ENCODE results near the gene LAMTOR3.
"Not testable (repeated sequence)": the region's sequence is repeated elsewhere in the genome, so short reads cannot be mapped to it uniquely, and the experiment has no call there.

The LAMTOR3 gene

GRCh38 chr4:99861120-99861905 lies 32.9 kb downstream of the LAMTOR3 start:
- no peak for DNase-seq

- DNase-seq = no peak
Measured at GRCh38 chr4:99860521-99860920, 33.7 kb downstream of the LAMTOR3 start.

- no peak for DNase-seq
Measured at GRCh38 chr4:99859618-99860017, 34.6 kb downstream of the LAMTOR3 start.

- DNase-seq = no peak
Measured at GRCh38 chr4:99857307-99857706, 36.9 kb downstream of the LAMTOR3 start.

- no peak for DNase-seq
Measured at GRCh38 chr4:99856166-99856565, 38.1 kb downstream of the LAMTOR3 start.

GRCh38 chr4:99855678-99856077 lies 38.5 kb downstream of the LAMTOR3 start:
- DNase-seq = no peak

- DNase-seq = no peak
Measured at GRCh38 chr4:99853999-99854398, 40.2 kb downstream of the LAMTOR3 start.

GRCh38 chr4:99853190-99853589 lies 41.0 kb downstream of the LAMTOR3 start:
- DNase-seq = no peak

- DNase-seq = no peak
Measured at GRCh38 chr4:99852199-99852749, 42.0 kb downstream of the LAMTOR3 start.

- DNase-seq = no peak
Measured at GRCh38 chr4:99848591-99849001, 45.6 kb downstream of the LAMTOR3 start.

- no peak for DNase-seq
Measured at GRCh38 chr4:99847362-99847976, 46.8 kb downstream of the LAMTOR3 start.

GRCh38 chr4:99846891-99847290 lies 47.3 kb downstream of the LAMTOR3 start:
- no peak for DNase-seq

GRCh38 chr4:99845708-99846469 lies 48.3 kb downstream of the LAMTOR3 start:
- DNase-seq = no peak

GRCh38 chr4:99845179-99845578 lies 49.0 kb downstream of the LAMTOR3 start:
- DNase-seq = no peak

GRCh38 chr4:99844048-99844447 lies 50.2 kb downstream of the LAMTOR3 start:
- DNase-seq = no peak

GRCh38 chr4:99843413-99843812 lies 50.8 kb downstream of the LAMTOR3 start:
- no peak for DNase-seq

- DNase-seq = no peak
Measured at GRCh38 chr4:99841129-99841528, 53.1 kb downstream of the LAMTOR3 start.

- DNase-seq = no peak
Measured at GRCh38 chr4:99838927-99839326, 55.3 kb downstream of the LAMTOR3 start.

GRCh38 chr4:99835942-99836341 lies 58.3 kb downstream of the LAMTOR3 start:
- DNase-seq = no peak

- no peak for DNase-seq
Measured at GRCh38 chr4:99834569-99834968, 59.7 kb downstream of the LAMTOR3 start.

- no peak for DNase-seq
Measured at GRCh38 chr4:99833756-99834155, 60.5 kb downstream of the LAMTOR3 start.

GRCh38 chr4:99832758-99833157 lies 61.5 kb downstream of the LAMTOR3 start:
- DNase-seq = no peak

- DNase-seq = no peak
Measured at GRCh38 chr4:99832321-99832720, 61.9 kb downstream of the LAMTOR3 start.

GRCh38 chr4:99830051-99830450 lies 64.2 kb downstream of the LAMTOR3 start:
- not testable (repeated sequence) for DNase-seq
